HPDE6-E6E7 (cell line): Measurements from ENCODE around the gene EGFR.
"Not testable (repeated sequence)": the region's sequence is repeated elsewhere in the genome, so short reads cannot be mapped to it uniquely, and the experiment has no call there.

Experiments
- DNase-seq: peaks from one replicate; pipeline ENCODE4 v3.0.0; 2011; ENCODE audit warnings: missing footprints; ENCODE audit errors: extremely low spot score

Gene EGFR

GRCh38 chr7:55147101-55147500, 128.3 kb downstream of the EGFR start:
- no peak for DNase-seq

- DNase-seq, result no peak
These were observed 128.9 kb downstream of the EGFR start for GRCh38 chr7:55147736-55148135.

DNA sequence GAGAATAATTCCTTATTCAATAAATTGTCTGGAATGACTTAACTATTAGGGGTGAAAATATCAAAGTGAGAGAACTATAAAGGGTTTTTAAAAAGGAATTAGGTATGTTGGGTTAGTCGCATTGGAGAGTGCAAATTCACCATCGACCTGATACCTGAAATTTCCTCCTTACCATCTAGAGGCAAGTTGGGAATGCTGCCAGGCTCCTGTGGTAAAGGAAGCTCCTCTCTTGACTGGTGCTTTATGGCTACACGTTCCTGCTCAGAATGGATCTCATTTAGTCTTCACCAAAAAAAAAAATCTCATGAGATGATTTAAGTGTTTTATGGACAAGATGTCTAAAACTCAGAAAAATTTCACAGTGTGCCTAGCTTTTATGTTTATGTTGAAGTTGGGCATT, 129.8 kb downstream of the EGFR start:
- no peak for DNase-seq

DNA sequence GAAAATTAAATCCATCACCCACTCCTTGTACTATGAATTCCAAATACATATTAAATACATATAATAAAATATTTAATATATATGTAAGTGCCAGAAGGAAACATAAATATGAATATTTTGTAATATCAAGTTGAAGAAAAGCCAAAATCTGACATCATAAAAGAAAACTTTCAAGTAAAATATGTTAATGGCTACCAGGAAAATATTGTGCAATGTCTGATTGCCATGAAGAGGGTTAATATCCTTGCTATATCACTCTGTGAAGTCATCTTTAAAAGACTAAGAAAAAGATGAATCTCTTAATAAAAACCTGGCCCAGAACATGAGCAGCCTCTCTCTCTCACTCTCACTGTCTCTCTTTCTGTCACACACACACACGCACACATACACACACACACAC, 130.2 kb downstream of the EGFR start:
- no peak for DNase-seq

DNA sequence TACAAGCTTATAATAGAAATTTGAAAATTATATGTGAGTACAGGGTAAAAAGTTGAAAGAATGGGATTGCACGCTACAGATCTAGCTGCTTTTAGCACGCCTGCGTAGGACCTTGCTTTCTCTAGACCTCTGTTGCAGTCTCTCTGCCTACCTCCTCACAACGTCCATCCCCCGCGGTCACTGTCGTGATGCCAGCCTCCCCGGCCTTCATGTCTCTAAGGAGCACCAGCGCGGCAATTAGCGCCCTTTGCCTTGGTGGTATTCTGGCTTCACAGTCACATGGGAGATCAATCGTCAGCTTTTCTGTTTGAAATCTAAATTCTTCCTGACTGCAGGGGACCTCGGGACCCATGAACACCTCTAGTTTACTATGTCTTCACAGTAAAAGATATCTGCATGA, 131.3 kb downstream of the EGFR start:
- DNase-seq, result no peak

- DNase-seq, result no peak
These were observed 132.1 kb downstream of the EGFR start for GRCh38 chr7:55150709-55151451.

DNA sequence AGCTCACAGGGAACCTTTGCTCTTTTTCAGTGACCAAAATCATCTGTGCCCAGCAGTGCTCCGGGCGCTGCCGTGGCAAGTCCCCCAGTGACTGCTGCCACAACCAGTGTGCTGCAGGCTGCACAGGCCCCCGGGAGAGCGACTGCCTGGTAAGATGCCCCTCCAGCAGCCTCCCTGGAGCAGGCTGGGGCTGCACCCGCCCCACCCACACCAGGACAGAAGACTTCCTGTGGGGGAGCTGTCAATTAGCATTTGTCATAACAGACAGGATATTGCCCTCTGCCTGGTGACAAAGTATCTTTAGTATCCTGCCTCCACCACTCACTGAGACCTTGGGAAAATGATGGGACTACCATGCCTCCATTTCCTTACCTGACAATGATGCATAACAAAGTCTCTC, 133.7 kb downstream of the EGFR start:
- DNase-seq, result no peak

DNA sequence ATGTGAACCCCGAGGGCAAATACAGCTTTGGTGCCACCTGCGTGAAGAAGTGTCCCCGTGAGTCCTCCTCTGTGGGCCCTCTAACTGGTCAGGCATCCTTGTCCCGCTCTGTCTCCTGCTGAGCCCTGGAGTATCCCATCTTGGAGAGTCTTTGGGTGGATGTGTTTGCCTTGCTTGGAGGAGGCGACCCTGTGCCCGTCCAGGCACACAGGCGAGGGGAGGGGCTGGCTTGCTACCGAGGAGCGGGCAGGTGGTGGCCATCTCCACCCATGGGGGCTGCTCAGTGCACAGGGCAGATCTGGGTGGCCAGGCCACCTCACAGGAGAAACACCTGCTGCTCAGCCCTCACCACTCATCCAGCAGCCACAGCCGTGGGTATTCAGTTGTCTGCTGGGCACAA, 135.3 kb downstream of the EGFR start:
- no peak for DNase-seq

GRCh38 chr7:55155351-55156117, 136.7 kb downstream of the EGFR start:
- DNase-seq, result no peak

DNA sequence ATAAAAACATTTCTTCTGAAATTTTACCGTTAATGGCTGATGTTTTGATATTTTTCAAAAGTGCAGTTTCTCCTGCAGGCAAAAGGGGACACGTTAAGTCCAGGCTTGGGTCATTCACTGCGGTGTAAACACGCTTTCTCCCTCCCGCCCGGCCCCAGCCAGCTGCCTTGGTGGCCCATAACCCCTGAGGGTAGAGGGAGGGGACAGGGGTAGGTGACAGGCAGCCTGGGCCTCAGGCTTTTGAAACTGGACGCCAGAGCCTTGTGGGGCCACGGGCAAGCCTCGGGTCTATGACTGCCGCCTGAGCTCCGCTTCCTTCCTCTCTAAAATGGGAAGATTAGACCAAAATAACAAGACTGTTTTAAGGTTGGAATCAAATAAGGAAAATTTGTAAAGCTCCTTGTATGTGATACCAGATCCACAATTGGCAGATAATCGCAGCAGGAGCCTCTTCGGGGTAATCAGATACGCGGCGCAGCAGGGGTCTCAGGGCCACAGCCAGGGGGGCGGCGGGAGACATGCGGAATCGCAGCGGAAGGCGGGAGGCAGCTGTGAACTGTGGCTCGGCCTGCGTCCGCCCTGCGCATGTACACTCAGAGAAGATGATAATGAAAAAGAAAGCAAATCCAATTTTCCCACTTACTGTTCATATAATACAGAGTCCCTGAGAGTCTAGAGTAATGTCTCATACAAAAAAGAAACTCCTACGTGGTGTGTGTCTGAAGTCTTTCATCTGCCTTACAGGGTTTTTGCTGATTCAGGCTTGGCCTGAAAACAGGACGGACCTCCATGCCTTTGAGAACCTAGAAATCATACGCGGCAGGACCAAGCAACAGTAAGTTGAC, 138.3 kb downstream of the EGFR start:
- DNase-seq, result no peak

DNA sequence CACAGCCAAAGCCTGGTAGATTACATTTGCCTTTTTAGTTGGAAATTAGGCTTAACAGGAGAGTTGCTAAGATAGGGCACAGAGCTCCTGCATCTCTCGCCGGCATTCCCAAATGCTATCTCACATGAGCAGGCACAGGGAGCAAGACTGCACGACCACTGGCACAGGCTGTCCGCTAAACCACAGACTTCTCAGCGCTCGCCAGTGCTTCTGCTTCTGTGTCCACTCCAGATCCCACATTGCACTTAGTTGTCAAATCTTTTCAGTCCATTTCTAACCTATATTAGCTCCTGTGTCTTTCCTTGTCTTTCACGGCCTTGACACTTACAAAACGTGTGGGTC, 138.9 kb downstream of the EGFR start:
- no peak for DNase-seq

DNA sequence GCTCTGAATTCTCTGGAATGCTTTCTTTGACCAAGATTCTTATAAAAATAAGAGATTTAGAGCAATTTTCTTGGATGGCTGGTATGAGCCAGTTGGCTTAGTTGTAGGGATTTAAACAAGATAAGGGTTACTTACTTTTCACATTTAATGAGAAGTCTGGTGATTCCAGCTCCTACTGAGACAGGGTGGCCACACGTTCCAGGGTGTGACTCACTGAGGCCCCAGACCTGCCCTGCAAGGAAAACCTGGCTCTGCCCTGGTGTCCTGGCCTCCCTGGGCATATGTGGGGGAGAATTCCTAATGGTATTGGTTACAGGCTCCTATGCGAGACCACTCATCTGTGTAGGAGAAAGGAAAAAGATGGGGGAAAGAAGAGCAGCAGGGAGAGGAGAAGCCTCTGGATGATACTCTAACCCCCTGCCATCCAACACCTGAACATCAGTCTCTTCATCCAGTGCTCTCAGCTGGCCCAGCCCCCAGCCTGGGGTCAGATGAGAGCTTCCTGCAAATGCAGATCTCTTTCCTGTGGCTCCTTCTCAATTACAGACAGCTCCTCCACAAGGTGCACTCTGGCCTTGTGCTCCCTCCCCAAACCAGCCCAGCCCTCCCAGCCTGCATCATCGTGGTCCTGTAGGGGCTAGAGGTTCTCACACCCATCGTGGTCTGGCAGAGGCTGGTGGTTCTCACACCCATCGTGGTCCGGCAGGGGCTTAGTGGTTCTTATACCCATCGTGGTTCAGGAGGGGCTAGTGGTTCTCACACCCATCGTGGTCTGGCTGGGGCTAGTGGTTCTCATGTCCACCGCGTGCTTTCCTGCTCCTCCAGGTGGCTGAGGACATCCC, 139.9 kb downstream of the EGFR start:
- no peak for DNase-seq

DNA sequence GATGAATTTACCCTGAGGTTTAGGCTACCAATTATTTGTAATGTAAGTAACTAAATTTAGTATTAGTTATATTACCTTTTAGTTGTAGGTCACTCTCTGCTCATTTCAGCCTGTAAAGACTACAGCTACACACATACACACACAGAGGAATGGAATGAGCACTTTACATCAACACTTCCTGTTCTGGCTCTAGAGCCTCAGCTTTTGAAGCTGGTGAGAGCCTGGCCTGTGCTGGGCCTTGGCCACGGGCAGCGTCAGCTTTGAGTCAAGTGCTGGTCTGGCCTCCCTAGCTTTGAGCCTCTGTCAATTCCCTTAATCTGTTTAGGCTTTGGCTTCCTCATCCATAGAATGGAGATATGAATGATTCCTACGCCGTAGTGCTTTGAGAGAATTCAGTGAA, 141.7 kb downstream of the EGFR start:
- no peak for DNase-seq

- no peak for DNase-seq
These were observed 142.4 kb downstream of the EGFR start for GRCh38 chr7:55161154-55161687.

DNA sequence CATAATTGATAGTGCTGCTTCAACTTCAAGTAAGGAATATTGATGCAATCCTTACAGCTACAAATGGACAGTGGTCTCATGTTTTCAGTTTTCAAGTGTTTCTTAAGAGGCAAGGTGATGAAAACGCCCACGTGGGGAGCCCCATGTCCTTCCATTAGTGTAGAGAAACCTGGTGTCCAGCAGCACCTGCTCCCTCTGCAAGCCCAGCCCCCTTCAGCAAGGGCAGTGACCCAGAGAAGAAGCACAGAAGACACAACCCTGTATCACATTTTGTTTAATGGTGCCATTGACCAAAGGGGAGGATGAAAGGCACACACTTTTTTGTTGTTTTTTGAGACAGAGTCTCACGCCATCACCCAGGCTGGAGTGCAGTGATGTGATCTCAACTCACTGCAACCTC, 143.7 kb downstream of the EGFR start:
- DNase-seq, result no peak

DNA sequence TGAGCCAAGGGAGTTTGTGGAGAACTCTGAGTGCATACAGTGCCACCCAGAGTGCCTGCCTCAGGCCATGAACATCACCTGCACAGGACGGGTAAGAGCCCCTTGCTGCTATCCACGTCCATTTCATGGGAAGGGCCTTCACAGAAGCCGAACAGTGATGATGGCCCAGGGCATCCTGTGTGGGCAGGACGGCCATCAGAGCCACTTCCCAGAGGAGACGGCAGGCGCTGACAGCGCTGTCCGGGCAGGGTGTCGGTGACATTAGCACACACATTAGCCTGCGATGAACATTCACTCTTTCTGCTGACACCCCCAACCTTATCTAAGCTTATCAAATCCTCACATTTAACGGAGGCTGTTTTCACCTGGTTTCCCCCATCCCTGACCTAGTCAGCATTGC, 144.9 kb downstream of the EGFR start:
- no peak for DNase-seq

GRCh38 chr7:55164527-55164926, 145.7 kb downstream of the EGFR start:
- DNase-seq, result no peak

GRCh38 chr7:55165176-55165861, 146.5 kb downstream of the EGFR start:
- DNase-seq, result no peak

- not testable (repeated sequence) for DNase-seq
These were observed 148.5 kb downstream of the EGFR start for GRCh38 chr7:55167296-55167695.

GRCh38 chr7:55170335-55171069, 151.7 kb downstream of the EGFR start:
- DNase-seq, result no peak
